Right atrium auricular region (tissue), 2 donors: Measurements from ENCODE around the gene RIMS1. TPM values are rescaled to one million over a fixed set of nuclear protein-coding genes. Genes with fewer than 3 reads are reported as not detected.

Source experiments
- DNase-seq: peaks from one replicate; pipeline ENCODE4 v3.0.0-alpha.2; 2019; ENCODE audit warnings: low spot score
- H3K27ac ChIP-seq, 2 donors: fragments of 200-600 bp; sonication (generic); 1 replicate in 1 of 2; 2 replicates in 1 of 2; pipeline ENCODE4 v1.5.1; 2016 to 2019
- H3K27me3 ChIP-seq, 2 donors: fragments of 200-600 bp; sonication (generic); one replicate each; pipeline versions ENCODE4 v1.5.1 to v1.6.0; 2017 to 2019
- H3K36me3 ChIP-seq: fragments of 200-600 bp; sonication (generic); one replicate; pipeline ENCODE4 v1.5.1; 2016
- H3K4me1 ChIP-seq, 2 donors: fragments of 200-600 bp; sonication (generic); one replicate each; pipeline versions ENCODE4 v1.5.1 to v1.6.0; 2017 to 2019
- H3K4me3 ChIP-seq, 2 donors: fragments of 200-600 bp; sonication (generic); 1 replicate in 1 of 2; 2 replicates in 1 of 2; pipeline ENCODE4 v1.5.1; 2017 to 2019; ENCODE audit warnings: mild to moderate bottlenecking in 1 of 2, moderate library complexity in 1 of 2
- H3K9me3 ChIP-seq, 2 donors: fragments of 200-600 bp; sonication (generic); one replicate each; pipeline ENCODE4 v1.5.1; 2019
- total RNA-seq, 2 donors: library from RNA; depleted of rRNA; stranded (reverse); fragments of >200 nt; gene quantifications; one replicate each; pipeline ENCODE4 v1.1.0, GENCODE V29; 2016
- TF ChIP-seq, protein P1 (sequence below), 2 donors: fragments of 200-600 bp; sonication (generic); IDR thresholded peaks; one replicate each; pipeline ENCODE4 v1.5.1; 2019; ENCODE audit warnings: antibody characterized with exemption in 2 of 2

RIMS1 gene
- total RNA-seq, 2 donors from 2014 or later, result 0.55 to 1.3 TPM

DNA sequence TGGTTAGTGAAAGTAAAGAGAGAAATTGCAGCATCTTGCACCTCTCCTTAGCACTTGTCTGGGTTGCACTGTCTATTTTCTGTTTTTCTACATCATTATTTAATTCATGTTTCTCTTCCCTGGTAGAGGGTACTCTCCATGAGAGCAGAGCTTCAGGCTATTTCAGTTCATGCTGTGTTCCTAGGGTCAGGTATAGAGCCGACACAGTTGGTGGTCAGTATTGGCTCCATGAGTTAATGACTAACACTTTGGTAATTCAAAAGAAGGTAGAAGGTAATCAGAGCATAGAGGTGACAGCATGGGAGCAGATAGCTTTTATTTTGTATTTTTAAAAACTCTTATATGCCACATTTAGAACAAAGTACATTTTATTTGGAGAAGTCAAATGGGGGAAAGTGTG is 42.7 kb downstream of the RIMS1 start:
- DNase-seq, result no peak
- H3K4me3 ChIP-seq, result no peak overlapping the region
- H3K9me3 ChIP-seq, result no peaks in the 10 kb centered on the region
- no peak overlapping the region for H3K27ac ChIP-seq
- TF ChIP-seq, protein P1, sequence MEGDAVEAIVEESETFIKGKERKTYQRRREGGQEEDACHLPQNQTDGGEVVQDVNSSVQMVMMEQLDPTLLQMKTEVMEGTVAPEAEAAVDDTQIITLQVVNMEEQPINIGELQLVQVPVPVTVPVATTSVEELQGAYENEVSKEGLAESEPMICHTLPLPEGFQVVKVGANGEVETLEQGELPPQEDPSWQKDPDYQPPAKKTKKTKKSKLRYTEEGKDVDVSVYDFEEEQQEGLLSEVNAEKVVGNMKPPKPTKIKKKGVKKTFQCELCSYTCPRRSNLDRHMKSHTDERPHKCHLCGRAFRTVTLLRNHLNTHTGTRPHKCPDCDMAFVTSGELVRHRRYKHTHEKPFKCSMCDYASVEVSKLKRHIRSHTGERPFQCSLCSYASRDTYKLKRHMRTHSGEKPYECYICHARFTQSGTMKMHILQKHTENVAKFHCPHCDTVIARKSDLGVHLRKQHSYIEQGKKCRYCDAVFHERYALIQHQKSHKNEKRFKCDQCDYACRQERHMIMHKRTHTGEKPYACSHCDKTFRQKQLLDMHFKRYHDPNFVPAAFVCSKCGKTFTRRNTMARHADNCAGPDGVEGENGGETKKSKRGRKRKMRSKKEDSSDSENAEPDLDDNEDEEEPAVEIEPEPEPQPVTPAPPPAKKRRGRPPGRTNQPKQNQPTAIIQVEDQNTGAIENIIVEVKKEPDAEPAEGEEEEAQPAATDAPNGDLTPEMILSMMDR (IDR thresholded peaks at IDR 0.05), result no peak
- H3K36me3 ChIP-seq, result no peaks in the 10 kb centered on the region
- H3K4me1 ChIP-seq, result no peaks in the 10 kb centered on the region
- no peaks in the 10 kb centered on the region for H3K27me3 ChIP-seq

DNA sequence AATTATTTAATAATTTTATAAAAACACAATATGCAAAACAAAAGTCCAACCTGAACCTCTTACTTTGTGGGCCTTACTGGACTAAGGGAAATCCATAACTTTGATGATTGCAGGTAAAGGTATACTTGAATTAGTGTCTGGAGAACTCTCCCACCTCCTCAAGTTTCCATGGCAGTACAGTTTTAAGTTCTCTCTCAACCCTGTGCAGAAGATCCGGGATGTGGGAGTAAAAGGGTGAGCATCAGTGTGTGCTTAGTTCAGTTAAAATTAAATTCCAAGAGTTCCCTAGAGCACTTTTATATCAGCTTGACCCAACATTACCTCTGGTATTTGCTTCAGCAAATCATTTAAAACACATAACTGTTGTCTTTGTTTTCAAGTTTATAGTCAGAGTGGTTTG is 47.5 kb downstream of the RIMS1 start:
- Histone ChIP-seq H3K36me3 (no peaks in the 10 kb centered on the region), H3K4me3 (no peak overlapping the region)
- TF ChIP-seq, protein P1 (IDR thresholded peaks at IDR 0.05), result no peak

DNA sequence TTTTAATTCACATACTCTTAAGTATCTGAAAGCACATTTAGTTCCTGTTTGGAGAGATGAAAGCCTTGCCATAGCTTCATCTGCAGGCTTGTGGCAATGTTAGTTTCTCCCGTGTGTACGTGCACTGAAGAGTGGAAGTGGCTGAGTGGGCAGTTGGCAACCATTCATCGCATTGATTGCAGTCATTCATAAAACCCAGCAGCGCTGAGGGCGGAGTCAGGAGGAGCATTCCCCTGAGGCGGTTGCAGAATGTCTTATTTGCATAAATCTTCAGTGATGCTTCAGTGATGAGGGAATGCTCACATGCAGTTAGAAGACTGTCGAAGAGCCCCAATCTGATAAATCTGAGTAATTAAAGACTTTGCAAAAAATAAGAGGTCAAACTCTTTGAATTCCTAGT is 79.1 kb downstream of the RIMS1 start:
- H3K4me3 ChIP-seq, result no peak overlapping the region
- H3K27me3 ChIP-seq, result no peaks in the 10 kb centered on the region
- no peaks in the 10 kb centered on the region for H3K9me3 ChIP-seq
- H3K4me1 ChIP-seq, result no peaks in the 10 kb centered on the region
- no peaks in the 10 kb centered on the region for H3K36me3 ChIP-seq
- TF ChIP-seq, protein P1 (IDR thresholded peaks at IDR 0.05), result no peak
- no peak for DNase-seq
- no peak overlapping the region for H3K27ac ChIP-seq

More for the DNA sequence above, 47.5 kb downstream of the RIMS1 start:
- Histone ChIP-seq H3K27me3 (no peaks in the 10 kb centered on the region), H3K27ac (no peak overlapping the region), H3K4me1 (no peaks in the 10 kb centered on the region), H3K9me3 (peaks cover 0 to 10% of the 10 kb centered on the region in 2 donors)
- DNase-seq, result no peak

DNA sequence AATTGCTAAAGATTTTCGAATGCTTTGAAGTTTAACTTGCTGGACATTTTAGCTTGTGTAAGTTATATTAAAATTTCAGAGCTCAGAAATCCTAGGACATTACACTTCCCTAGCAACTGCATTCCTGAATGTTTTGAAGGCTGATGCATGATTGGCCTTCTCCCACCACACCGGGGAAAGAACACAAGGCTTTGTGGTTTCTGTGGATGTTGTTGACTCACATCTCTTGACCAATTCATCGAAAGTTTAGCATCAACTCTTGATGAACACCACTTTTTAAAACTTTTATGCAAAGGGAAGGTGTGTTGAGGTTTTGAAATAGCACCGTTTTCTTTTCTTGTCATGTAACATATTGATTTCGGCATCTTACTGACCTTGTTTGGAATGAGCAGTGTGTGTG is 81.1 kb downstream of the RIMS1 start:
- H3K4me1 ChIP-seq, result no peaks in the 10 kb centered on the region
- no peaks in the 10 kb centered on the region for H3K36me3 ChIP-seq
- no peak for DNase-seq
- TF ChIP-seq, protein P1 (IDR thresholded peaks at IDR 0.05), result no peak
- H3K4me3 ChIP-seq, result no peak overlapping the region
- no peaks in the 10 kb centered on the region for H3K9me3 ChIP-seq
- H3K27me3 ChIP-seq, result no peaks in the 10 kb centered on the region
- no peak overlapping the region for H3K27ac ChIP-seq

DNA sequence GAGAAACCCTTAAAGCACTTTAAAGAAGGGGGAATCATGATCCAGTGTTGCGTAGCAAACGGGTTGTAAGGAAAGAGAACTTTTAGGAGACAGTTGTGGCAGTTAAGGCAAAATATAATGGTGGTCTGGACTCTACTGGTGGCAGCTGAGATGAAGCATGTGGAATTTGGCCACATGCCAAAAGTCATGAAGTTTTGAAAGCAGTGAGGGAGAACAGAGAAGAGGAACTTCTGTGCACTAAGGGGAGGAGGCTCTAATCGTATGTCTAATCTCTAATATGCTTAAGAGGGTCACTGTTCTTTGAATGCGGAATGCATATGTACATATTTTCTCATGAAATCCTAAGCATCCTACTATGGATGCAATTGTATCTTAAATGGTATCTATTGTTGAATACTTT is 91.5 kb downstream of the RIMS1 start:
- TF ChIP-seq, protein P1 (IDR thresholded peaks at IDR 0.05), result no peak
- no peak for DNase-seq
- H3K27me3 ChIP-seq, result no peaks in the 10 kb centered on the region
- no peaks in the 10 kb centered on the region for H3K9me3 ChIP-seq
- H3K4me3 ChIP-seq, result no peak overlapping the region
- H3K4me1 ChIP-seq, result no peaks in the 10 kb centered on the region
- H3K36me3 ChIP-seq, result no peaks in the 10 kb centered on the region
- no peak overlapping the region for H3K27ac ChIP-seq

DNA sequence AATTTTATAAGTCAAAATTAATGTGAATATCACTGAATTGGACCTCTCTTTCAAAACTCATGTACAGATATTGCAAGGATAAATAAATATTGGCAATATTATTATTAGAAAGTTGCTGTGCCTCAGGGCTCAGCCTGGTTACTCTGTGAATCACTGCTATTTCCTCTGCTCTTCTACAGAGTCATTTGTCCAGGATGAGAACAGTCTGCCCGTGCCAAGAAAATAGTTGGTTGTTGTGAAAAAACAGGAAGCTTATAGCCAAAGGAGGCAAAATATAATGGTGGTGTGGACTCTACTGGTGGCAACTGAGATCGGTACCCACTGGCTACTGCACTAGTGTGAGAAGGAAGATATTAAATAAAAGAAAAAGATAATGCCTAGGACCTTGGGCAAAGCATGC is 93.6 kb downstream of the RIMS1 start:
- Histone ChIP-seq H3K4me1 (no peaks in the 10 kb centered on the region), H3K36me3 (no peaks in the 10 kb centered on the region), H3K27me3 (no peaks in the 10 kb centered on the region), H3K4me3 (no peak overlapping the region), H3K9me3 (no peaks in the 10 kb centered on the region), H3K27ac (no peak overlapping the region)
- no peak for DNase-seq
- TF ChIP-seq, protein P1 (IDR thresholded peaks at IDR 0.05), result no peak
